ENCODE measurements around the gene EEPD1. TPM values are rescaled to one million over a fixed set of nuclear protein-coding genes. Genes with fewer than 3 reads are reported as not detected.
A peak's percentile ranks its signal among the peaks of the same experiment; 100 is the strongest.
"Not testable (repeated sequence)": the region's sequence is repeated elsewhere in the genome, so short reads cannot be mapped to it uniquely, and the experiment has no call there.

Gene EEPD1
- total RNA-seq, 4 donors from 2014 or later = 1.8 to 18.4 (median 11.2) TPM

GRCh38 chr7:36116347-36117202 is 36.5 kb upstream of the EEPD1 start:
- intact Hi-C loops (cut with DNase I; ENCODE audit: low total_unique reads) = no loop called here
- Histone ChIP-seq H3K27ac (peak overlapping the region; percentile 57 to 65), H3K27me3 (no peaks in the 10 kb centered on the region), H3K4me3 (no peak overlapping the region), H3K4me1 (peaks cover 0 to 10% of the 10 kb centered on the region in 2 donors), H3K36me3 (no peaks in the 10 kb centered on the region), H3K9me3 (no peaks in the 10 kb centered on the region)
- no peak for DNase-seq
- no peak for TF ChIP-seq CTCF (IDR thresholded peaks at IDR 0.05)
- TF ChIP-seq POLR2A (IDR thresholded peaks at IDR 0.05) = no peak

GRCh38 chr7:36117203-36117840 is 35.7 kb upstream of the EEPD1 start:
- H3K27me3 ChIP-seq = no peaks in the 10 kb centered on the region
- intact Hi-C loops (cut with DNase I; ENCODE audit: low total_unique reads) = no loop called here
- no peaks in the 10 kb centered on the region for H3K36me3 ChIP-seq
- no peak for DNase-seq
- no peaks in the 10 kb centered on the region for H3K9me3 ChIP-seq
- H3K4me3 ChIP-seq = no peak overlapping the region
- peaks cover 0 to 10% of the 10 kb centered on the region in 2 donors for H3K4me1 ChIP-seq
- H3K27ac ChIP-seq = peak overlapping the region in 1 of 2 donors; percentile 65
- TF ChIP-seq POLR2A (IDR thresholded peaks at IDR 0.05) = no peak
- TF ChIP-seq CTCF (IDR thresholded peaks at IDR 0.05) = no peak

DNA sequence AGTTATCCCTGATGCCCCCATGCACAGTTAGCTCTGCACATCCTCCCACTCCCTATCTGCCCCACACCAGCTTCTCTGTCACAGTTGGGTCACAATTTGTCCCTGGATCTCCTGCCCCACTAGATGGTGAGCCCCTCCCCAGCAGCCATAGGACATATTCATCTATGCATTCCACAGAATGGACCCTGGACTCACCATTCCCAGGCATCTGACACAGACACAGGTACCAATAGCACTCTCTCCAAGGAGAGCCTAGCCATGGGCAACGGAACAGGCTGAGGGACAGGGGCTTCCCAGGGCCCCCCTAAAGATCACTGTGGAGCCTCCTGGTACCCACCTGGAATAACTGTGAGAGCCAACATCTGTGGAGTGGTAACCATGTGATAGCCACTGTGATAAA is 34.7 kb upstream of the EEPD1 start:
- no peaks in the 10 kb centered on the region for H3K27me3 ChIP-seq
- intact Hi-C loops (cut with DNase I; ENCODE audit: low total_unique reads) = no loop called here
- H3K27ac ChIP-seq = no peak overlapping the region
- no peaks in the 10 kb centered on the region for H3K36me3 ChIP-seq
- H3K4me3 ChIP-seq = no peak overlapping the region
- H3K9me3 ChIP-seq = no peaks in the 10 kb centered on the region
- no peak for DNase-seq
- peaks cover 0 to 10% of the 10 kb centered on the region in 2 donors for H3K4me1 ChIP-seq
- TF ChIP-seq POLR2A (IDR thresholded peaks at IDR 0.05) = no peak
- no peak for TF ChIP-seq CTCF (IDR thresholded peaks at IDR 0.05)

- Histone ChIP-seq H3K27ac (no peak overlapping the region), H3K36me3 (no peaks in the 10 kb centered on the region), H3K4me1 (peaks cover 0 to 10% of the 10 kb centered on the region in 2 donors), H3K27me3 (no peaks in the 10 kb centered on the region), H3K4me3 (no peak overlapping the region), H3K9me3 (no peaks in the 10 kb centered on the region)
- no peak for TF ChIP-seq POLR2A (IDR thresholded peaks at IDR 0.05)
- TF ChIP-seq CTCF (IDR thresholded peaks at IDR 0.05) = no peak
- no peak for DNase-seq
- intact Hi-C loops (cut with DNase I; ENCODE audit: low total_unique reads) = no loop called here
These were observed 33.9 kb upstream of the EEPD1 start for GRCh38 chr7:36119005-36119706.

DNA sequence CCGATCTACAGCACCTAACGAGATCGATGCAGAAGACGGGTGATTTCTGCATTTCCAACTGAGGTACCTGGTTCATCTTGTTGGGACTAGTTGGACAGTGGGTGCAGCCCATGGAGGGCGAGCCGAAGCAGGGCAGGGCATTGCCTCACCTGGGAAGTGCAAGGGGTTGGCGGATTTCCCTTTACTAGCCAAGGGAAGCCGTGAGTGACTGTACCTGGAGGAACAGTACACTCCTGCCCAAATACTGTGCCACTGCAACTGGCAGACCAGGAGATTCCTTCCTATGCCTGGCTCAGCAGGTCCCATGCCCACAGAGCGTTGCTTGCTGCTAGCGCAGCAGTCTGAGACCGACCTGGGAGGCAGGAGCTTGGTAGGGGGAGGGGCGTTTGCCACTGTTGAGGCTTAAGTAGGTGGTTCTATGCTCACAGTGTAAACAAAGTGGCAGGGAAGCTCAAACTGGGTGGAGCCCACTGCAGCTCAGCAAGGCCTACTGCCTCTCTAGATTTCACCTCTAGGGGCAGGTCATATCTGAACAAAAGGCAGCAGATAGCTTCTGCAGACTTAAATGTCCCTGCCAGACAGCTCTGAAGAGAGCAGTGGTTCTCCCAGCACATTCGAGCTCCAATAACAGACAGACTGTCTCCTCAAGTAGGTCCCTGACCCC is 32.9 kb upstream of the EEPD1 start:
- DNase-seq; intact Hi-C loops (cut with DNase I; ENCODE audit: low total_unique reads): not testable (repeated sequence)

GRCh38 chr7:36125630-36126029 is 27.4 kb upstream of the EEPD1 start:
- H3K27ac ChIP-seq; H3K27me3 ChIP-seq; H3K36me3 ChIP-seq; H3K9me3 ChIP-seq; intact Hi-C loops (cut with DNase I; ENCODE audit: low total_unique reads); H3K4me3 ChIP-seq; DNase-seq; H3K4me1 ChIP-seq: not testable (repeated sequence)

More for the DNA sequence above, 32.9 kb upstream of the EEPD1 start:
- not testable (repeated sequence) for H3K36me3 ChIP-seq, H3K4me1 ChIP-seq, H3K27me3 ChIP-seq, H3K4me3 ChIP-seq, H3K9me3 ChIP-seq, H3K27ac ChIP-seq

Measured in uterus (tissue), 4 donors.